ENCODE results near the gene UBASH3A. TPM values are rescaled to one million over a fixed set of nuclear protein-coding genes. Genes with fewer than 3 reads are reported as not detected.

Gene UBASH3A
- polyA plus RNA-seq, 3 donors, result not detected

DNA sequence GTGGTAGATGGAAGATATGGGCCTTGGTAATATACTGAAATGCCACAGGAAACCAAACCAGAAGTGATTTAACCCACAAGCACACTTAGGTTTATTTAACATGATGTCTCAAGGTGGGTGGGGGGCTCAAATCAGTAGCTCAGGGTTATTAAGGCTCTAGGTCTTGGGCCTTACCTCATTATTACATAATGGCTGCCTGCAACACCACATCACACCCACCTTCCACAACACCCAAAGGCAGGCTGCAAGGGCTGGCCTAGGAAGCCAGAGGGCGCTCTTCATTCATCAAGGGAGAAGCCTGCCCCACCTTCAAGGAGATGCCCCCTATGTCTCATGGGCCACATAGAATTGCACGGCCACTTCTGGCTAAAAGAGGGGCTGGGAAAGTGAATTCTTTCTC is 43.4 kb upstream of the UBASH3A start:
- no peak for TF ChIP-seq CTCF (IDR thresholded peaks at IDR 0.05)
- H3K4me3 Mint-ChIP-seq, result no peak overlapping the region
- DNase-seq, result no peak
- peaks cover 9% of the 10 kb centered on the region for H3K4me1 Mint-ChIP-seq
- intact Hi-C loops (cut with micrococcal nuclease), result no loop called here
- Histone ChIP-seq H3K4me1 (ENCODE audit: control insufficient read depth in 1 of 2, insufficient read depth in 2 of 2, low read length in 2 of 2) (peaks cover 0 to 6% of the 10 kb centered on the region in 2 donors), H3K27me3 (ENCODE audit: control insufficient read depth in 2 of 2, insufficient read depth in 2 of 2, low read length in 2 of 2) (no peaks in the 10 kb centered on the region), H3K36me3 (replicated peaks in 1 of 2; ENCODE audit: control insufficient read depth in 1 of 2, insufficient read depth in 2 of 2, low read length in 2 of 2) (no peaks in the 10 kb centered on the region), H3K9ac (ENCODE audit: insufficient read depth, low read length, poor library complexity, severe bottlenecking) (no peak overlapping the region), H3K9me3 (replicated peaks in 1 of 2; ENCODE audit: control insufficient read depth in 1 of 2, insufficient read depth in 1 of 2, low read length in 2 of 2) (peaks cover 3 to 12% of the 10 kb centered on the region in 2 donors), H3K27ac (ENCODE audit: low read depth in 1 of 2, low read length in 2 of 2) (no peak overlapping the region), H3K79me2 (ENCODE audit: insufficient read depth, low read length) (no peaks in the 10 kb centered on the region), H3K4me2 (replicated peaks; ENCODE audit: extremely low read depth, low read length, poor library complexity, severe bottlenecking) (no peak overlapping the region), H3K4me3 (replicated peaks in 1 of 3; ENCODE audit: low read depth in 2 of 3, low read length in 3 of 3) (no peak overlapping the region), H4K20me1 (ENCODE audit: insufficient read depth, low read length) (no peaks in the 10 kb centered on the region), H2AFZ (ENCODE audit: insufficient read depth, low read depth, low read length, poor library complexity, severe bottlenecking) (no peak overlapping the region)
- no peaks in the 10 kb centered on the region for H3K36me3 Mint-ChIP-seq
- no CpG with 5 or more reads among the region's 2 CpGs for WGBS (ENCODE audit: insufficient coverage)
- H3K27me3 Mint-ChIP-seq (ENCODE audit: low read depth in 3 of 3), result peaks cover 1 to 16% (median 12%) of the 10 kb centered on the region in 3 donors
- no peak overlapping the region for H3K27ac Mint-ChIP-seq
- peaks cover 2 to 17% (median 11%) of the 10 kb centered on the region in 7 donors for H3K9me3 Mint-ChIP-seq

- H3K36me3 Mint-ChIP-seq, result no peaks in the 10 kb centered on the region
- H3K36me3 ChIP-seq (replicated peaks in 1 of 2; ENCODE audit: control insufficient read depth in 1 of 2, insufficient read depth in 2 of 2, low read length in 2 of 2), result no peaks in the 10 kb centered on the region
- H3K27me3 ChIP-seq (ENCODE audit: control insufficient read depth in 2 of 2, insufficient read depth in 2 of 2, low read length in 2 of 2), result no peaks in the 10 kb centered on the region
- H3K4me2 ChIP-seq (replicated peaks; ENCODE audit: extremely low read depth, low read length, poor library complexity, severe bottlenecking), result no peak overlapping the region
- peaks cover 1 to 16% (median 12%) of the 10 kb centered on the region in 3 donors for H3K27me3 Mint-ChIP-seq (ENCODE audit: low read depth in 3 of 3)
- H3K79me2 ChIP-seq (ENCODE audit: insufficient read depth, low read length), result no peaks in the 10 kb centered on the region
- peaks cover 0 to 15% (median 8%) of the 10 kb centered on the region in 7 donors for H3K9me3 Mint-ChIP-seq
- H3K4me3 ChIP-seq (replicated peaks in 1 of 3; ENCODE audit: low read depth in 2 of 3, low read length in 3 of 3), result no peak overlapping the region
- H3K27ac Mint-ChIP-seq, result no peak overlapping the region
- H4K20me1 ChIP-seq (ENCODE audit: insufficient read depth, low read length), result no peaks in the 10 kb centered on the region
- no peak for DNase-seq
- H3K9ac ChIP-seq (ENCODE audit: insufficient read depth, low read length, poor library complexity, severe bottlenecking), result no peak overlapping the region
- peaks cover 9% of the 10 kb centered on the region for H3K4me1 Mint-ChIP-seq
- intact Hi-C loops (cut with micrococcal nuclease), result no loop called here
- H3K4me1 ChIP-seq (ENCODE audit: control insufficient read depth in 1 of 2, insufficient read depth in 2 of 2, low read length in 2 of 2), result peaks cover 0 to 6% of the 10 kb centered on the region in 2 donors
- peaks cover 3 to 12% of the 10 kb centered on the region in 2 donors for H3K9me3 ChIP-seq (replicated peaks in 1 of 2; ENCODE audit: control insufficient read depth in 1 of 2, insufficient read depth in 1 of 2, low read length in 2 of 2)
- no peak for TF ChIP-seq CTCF (IDR thresholded peaks at IDR 0.05)
- H3K4me3 Mint-ChIP-seq, result no peak overlapping the region
- no peak overlapping the region for H2AFZ ChIP-seq (ENCODE audit: insufficient read depth, low read depth, low read length, poor library complexity, severe bottlenecking)
- WGBS (ENCODE audit: insufficient coverage), result 60% methylated on average over 1 of the region's 7 CpGs
- H3K27ac ChIP-seq (ENCODE audit: low read depth in 1 of 2, low read length in 2 of 2), result no peak overlapping the region
Observed at GRCh38 chr21:42361286-42361685, 42.4 kb upstream of the UBASH3A start.
